PC-3 (cell line): ENCODE data around the gene RUNDC1. TPM values are rescaled to one million over a fixed set of nuclear protein-coding genes. Genes with fewer than 3 reads are reported as not detected.

Experiments used
- ATAC-seq: fragments of 200-7000 bp; cut with Tn5 transposase; 2 replicates; pipeline ENCODE4 v1.9.1; 2020; ENCODE audit warnings: mild to moderate bottlenecking, moderate library complexity
- BruUV-seq: library from RNA; stranded (reverse); fragments of 400-500 nt; replicated peaks from 2 replicates; lab custom pipeline; 2021; lab: Mats Ljungman, UMichigan
- CTCF ChIA-PET: fragments of 300-600 bp; sonication (Branson Sonifier 250); formaldehyde crosslinking; loops from one replicate; lab custom pipeline; 2022; ENCODE audit warnings: antibody characterized with exemption; lab: Charles Lee
- POLR2A ChIA-PET: fragments of 300-600 bp; sonication (Branson Sonifier 250); formaldehyde crosslinking; loops from one replicate; lab custom pipeline; 2022; ENCODE audit warnings: antibody characterized with exemption; ENCODE audit not compliant: unreplicated experiment; lab: Charles Lee
- DNase-seq: peaks from one replicate; pipeline ENCODE4 v3.0.0-alpha.2; 2015
- H2AFZ ChIP-seq: fragments of 300-600 bp; sonication (generic); 2 replicates; pipeline ENCODE4 v1.6.0; 2016; ENCODE audit warnings: antibody characterized with exemption, low read length
- H3F3A ChIP-seq: fragments of 300-600 bp; sonication (generic); one replicate; pipeline ENCODE4 v1.6.0; 2017; ENCODE audit warnings: antibody characterized with exemption, low read length, control low read depth, mild to moderate bottlenecking; ENCODE audit not compliant: unreplicated experiment
- H3K27ac ChIP-seq: fragments of 300-600 bp; sonication (generic); 2 replicates; pipeline ENCODE4 v1.5.1; 2016; ENCODE audit warnings: mild to moderate bottlenecking, low read length
- H3K27me3 ChIP-seq: fragments of 300-600 bp; sonication (generic); 2 replicates; pipeline ENCODE4 v1.6.1; 2016; ENCODE audit warnings: low read length, mixed read lengths
- H3K36me3 ChIP-seq: fragments of 300-600 bp; sonication (generic); 2 replicates; pipeline ENCODE4 v1.6.1; 2016; ENCODE audit warnings: low read depth, mixed run types, low read length, mixed read lengths
- H3K4me1 ChIP-seq: fragments of 300-600 bp; sonication (generic); 2 replicates; pipeline ENCODE4 v1.5.1; 2016; ENCODE audit warnings: low read length; ENCODE audit not compliant: insufficient read depth
- H3K4me2 ChIP-seq: fragments of 300-600 bp; sonication (generic); 2 replicates; pipeline ENCODE4 v1.6.0; 2016; ENCODE audit warnings: low read length
- H3K4me3 ChIP-seq: fragments of 300-600 bp; sonication (generic); 2 replicates; pipeline ENCODE4 v1.5.1; 2016; ENCODE audit warnings: mild to moderate bottlenecking, low read length, mixed read lengths
- H3K79me2 ChIP-seq: fragments of 300-600 bp; sonication (generic); 2 replicates; pipeline ENCODE4 v1.6.1; 2017; ENCODE audit warnings: low read length, mixed read lengths
- H3K9ac ChIP-seq: fragments of 300-600 bp; sonication (generic); 2 replicates; pipeline ENCODE4 v1.6.0; 2016; ENCODE audit warnings: mild to moderate bottlenecking, low read length
- H3K9me2 ChIP-seq: fragments of 300-600 bp; sonication (generic); replicated peaks from 2 replicates; pipeline ENCODE4 v1.6.1; 2016; ENCODE audit warnings: mixed run types, low read length, mixed read lengths
- H3K9me3 ChIP-seq: fragments of 300-600 bp; sonication (generic); 2 replicates; pipeline ENCODE4 v1.6.1; 2016; ENCODE audit warnings: low read length, mixed read lengths
- H4K20me1 ChIP-seq: fragments of 300-600 bp; sonication (generic); 2 replicates; pipeline ENCODE4 v1.6.1; 2016; ENCODE audit warnings: low read length, mixed read lengths
- CTCF ChIP-seq: fragments of 300-600 bp; sonication (generic); conservative IDR thresholded peaks from 2 replicates; pipeline ENCODE4 v1.5.1; 2017; ENCODE audit warnings: antibody characterized with exemption, low read depth, mild to moderate bottlenecking, low read length
- EZH2 ChIP-seq: fragments of 300-600 bp; sonication (generic); IDR thresholded peaks from one replicate; pipeline ENCODE4 v1.6.1; 2017; ENCODE audit warnings: antibody characterized with exemption, mild to moderate bottlenecking, low read length; ENCODE audit not compliant: unreplicated experiment
- EZH2phosphoT487 ChIP-seq: fragments of 300-600 bp; sonication (generic); IDR thresholded peaks from 2 replicates; pipeline ENCODE4 v1.6.1; 2018; ENCODE audit warnings: mild to moderate bottlenecking, antibody characterized with exemption, low read length, borderline replicate concordance
- intact Hi-C: fragments of 100-400 bp; cut with micrococcal nuclease; formaldehyde crosslinking; loops from 2 replicates; pipeline ENCODE4 v1.9.0; 2023
- total RNA-seq: library from RNA; depleted of rRNA; stranded (reverse); fragments of >200 nt; gene quantifications from 2 replicates; pipeline ENCODE4 v1.2.3, GENCODE V29; 2014

The RUNDC1 gene
- total RNA-seq, 1 experiment from 2014 or later: 9.5 TPM

DNA sequence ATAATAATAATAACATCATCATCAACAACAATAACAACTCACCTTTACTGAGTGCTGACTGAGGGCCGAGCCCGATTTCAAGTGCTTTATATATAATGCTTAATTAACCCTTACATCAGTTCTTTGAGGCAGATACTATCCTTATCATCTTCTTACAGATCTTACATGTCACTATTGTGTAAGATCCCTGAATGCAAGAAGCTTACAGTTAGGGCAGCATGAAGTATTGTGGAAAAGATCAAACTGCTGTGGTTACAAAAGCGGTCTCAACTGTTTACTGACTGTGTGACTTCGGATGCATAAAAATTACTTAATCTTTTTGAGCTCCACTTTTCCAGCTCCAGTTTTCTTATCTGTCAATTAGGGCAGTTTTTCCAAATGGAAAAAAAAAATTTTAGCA, 38.6 kb downstream of the RUNDC1 start:
- H3K4me1 ChIP-seq: peaks cover 5% of the 10 kb centered on the region
- ChIA-PET POLR2A (no interaction called here), CTCF (interaction anchor here (0.6 kb wide), 1 partner anchor 958 kb away, joined by 3 read pairs; no protein-coding TSS in a partner anchor)
- peaks cover 13% of the 10 kb centered on the region; the same call in 1 of the 2 replicates for H3K79me2 ChIP-seq
- H4K20me1 ChIP-seq: no peaks in the 10 kb centered on the region
- H3K4me2 ChIP-seq: no peak overlapping the region
- no peaks in the 10 kb centered on the region for H3K36me3 ChIP-seq
- no peak overlapping the region for H3K4me3 ChIP-seq
- no peak for TF ChIP-seq CTCF
- no peak for TF ChIP-seq EZH2
- no peak for TF ChIP-seq EZH2phosphoT487
- intact Hi-C loops: no loop called here
- DNase-seq (no peak), ATAC-seq (no peak)
- H3F3A ChIP-seq: no peaks in the 10 kb centered on the region
- no TSS peak for BruUV-seq
- H2AFZ ChIP-seq: no peak overlapping the region
- H3K27ac ChIP-seq: no peak overlapping the region
- no peaks in the 10 kb centered on the region for H3K9me3 ChIP-seq
- H3K9me2 ChIP-seq: no peaks in the 10 kb centered on the region
- H3K27me3 ChIP-seq: no peaks in the 10 kb centered on the region
- no peak overlapping the region for H3K9ac ChIP-seq

DNA sequence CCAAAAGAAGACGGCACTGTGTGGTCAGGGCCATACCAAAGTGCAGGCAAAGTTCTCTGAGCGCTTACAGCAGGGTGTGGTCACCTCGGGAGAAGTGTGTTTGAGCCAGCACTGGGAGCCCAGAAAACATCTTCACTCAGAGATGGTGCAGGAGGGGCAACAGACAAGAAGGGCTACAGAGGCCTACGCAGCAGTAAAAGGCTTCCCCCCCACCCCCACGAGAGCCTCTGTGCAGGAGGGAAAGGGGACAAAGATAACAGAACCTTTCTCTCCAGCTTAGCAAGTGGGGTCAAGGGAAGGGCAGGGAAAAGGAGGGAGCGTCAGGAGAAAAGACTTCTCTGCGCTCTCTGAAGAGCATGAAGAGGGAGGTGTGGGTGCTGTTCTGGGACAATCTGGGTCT, 39.1 kb downstream of the RUNDC1 start:
- intact Hi-C loops: no loop called here
- H3K36me3 ChIP-seq: no peaks in the 10 kb centered on the region
- H3K9ac ChIP-seq: no peak overlapping the region
- peaks cover 5% of the 10 kb centered on the region for H3K4me1 ChIP-seq
- no peak overlapping the region for H3K4me3 ChIP-seq
- no peaks in the 10 kb centered on the region for H3K9me3 ChIP-seq
- no peak overlapping the region for H2AFZ ChIP-seq
- H4K20me1 ChIP-seq: no peaks in the 10 kb centered on the region
- TF ChIP-seq EZH2 (no peak), CTCF (no peak), EZH2phosphoT487 (no peak)
- BruUV-seq: no TSS peak
- H3K4me2 ChIP-seq: no peak overlapping the region
- ATAC-seq: no peak
- no peak for DNase-seq
- POLR2A ChIA-PET: no interaction called here
- H3K27me3 ChIP-seq: no peaks in the 10 kb centered on the region
- no peaks in the 10 kb centered on the region for H3F3A ChIP-seq
- H3K79me2 ChIP-seq: peaks cover 13% of the 10 kb centered on the region; the same call in 1 of the 2 replicates
- no peaks in the 10 kb centered on the region for H3K9me2 ChIP-seq
- H3K27ac ChIP-seq: no peak overlapping the region
- CTCF ChIA-PET: interaction anchor here (0.6 kb wide), 1 partner anchor 958 kb away, joined by 3 read pairs; no protein-coding TSS in a partner anchor

GRCh38 chr17:43020030-43020621, 39.8 kb downstream of the RUNDC1 start:
- Histone ChIP-seq H3K4me2 (no peak overlapping the region), H4K20me1 (no peaks in the 10 kb centered on the region), H3K79me2 (peaks cover 13% of the 10 kb centered on the region; the same call in 1 of the 2 replicates), H2AFZ (no peak overlapping the region), H3K4me1 (peaks cover 5% of the 10 kb centered on the region), H3K9me3 (no peaks in the 10 kb centered on the region), H3K4me3 (no peak overlapping the region), H3K9ac (no peak overlapping the region), H3K27ac (no peak overlapping the region), H3K9me2 (no peaks in the 10 kb centered on the region), H3K27me3 (no peaks in the 10 kb centered on the region), H3K36me3 (no peaks in the 10 kb centered on the region), H3F3A (no peaks in the 10 kb centered on the region)
- no peak for DNase-seq
- no TSS peak for BruUV-seq
- no peak for ATAC-seq
- ChIA-PET POLR2A (no interaction called here), CTCF (no interaction called here)
- TF ChIP-seq EZH2: no peak
- TF ChIP-seq EZH2phosphoT487: no peak
- intact Hi-C loops: loop anchor here (5.0 kb wide), 1 partner anchor 107 kb away; the partner anchor contains the start of gene BRCA1
